Measurements from ENCODE around the gene KATNA1.

DNA sequence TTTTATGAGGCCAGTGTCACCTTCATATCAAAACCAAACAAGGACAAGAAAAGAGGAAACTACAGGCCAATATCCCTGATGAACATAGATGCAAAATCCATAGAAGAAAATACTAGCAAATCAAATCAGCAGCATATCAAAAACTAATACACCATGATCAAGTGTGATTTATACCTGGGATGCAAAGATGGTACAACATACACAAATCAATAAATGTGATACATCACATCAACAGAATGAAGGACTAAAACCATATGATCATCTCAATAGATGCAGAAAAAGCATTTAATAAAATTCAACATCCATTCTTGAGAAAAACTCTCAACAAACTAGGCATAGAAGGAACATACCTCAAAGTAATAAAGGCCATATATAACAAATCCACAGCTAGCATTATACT is 90.5 kb downstream of the KATNA1 start:
- TF ChIP-seq, protein P1, sequence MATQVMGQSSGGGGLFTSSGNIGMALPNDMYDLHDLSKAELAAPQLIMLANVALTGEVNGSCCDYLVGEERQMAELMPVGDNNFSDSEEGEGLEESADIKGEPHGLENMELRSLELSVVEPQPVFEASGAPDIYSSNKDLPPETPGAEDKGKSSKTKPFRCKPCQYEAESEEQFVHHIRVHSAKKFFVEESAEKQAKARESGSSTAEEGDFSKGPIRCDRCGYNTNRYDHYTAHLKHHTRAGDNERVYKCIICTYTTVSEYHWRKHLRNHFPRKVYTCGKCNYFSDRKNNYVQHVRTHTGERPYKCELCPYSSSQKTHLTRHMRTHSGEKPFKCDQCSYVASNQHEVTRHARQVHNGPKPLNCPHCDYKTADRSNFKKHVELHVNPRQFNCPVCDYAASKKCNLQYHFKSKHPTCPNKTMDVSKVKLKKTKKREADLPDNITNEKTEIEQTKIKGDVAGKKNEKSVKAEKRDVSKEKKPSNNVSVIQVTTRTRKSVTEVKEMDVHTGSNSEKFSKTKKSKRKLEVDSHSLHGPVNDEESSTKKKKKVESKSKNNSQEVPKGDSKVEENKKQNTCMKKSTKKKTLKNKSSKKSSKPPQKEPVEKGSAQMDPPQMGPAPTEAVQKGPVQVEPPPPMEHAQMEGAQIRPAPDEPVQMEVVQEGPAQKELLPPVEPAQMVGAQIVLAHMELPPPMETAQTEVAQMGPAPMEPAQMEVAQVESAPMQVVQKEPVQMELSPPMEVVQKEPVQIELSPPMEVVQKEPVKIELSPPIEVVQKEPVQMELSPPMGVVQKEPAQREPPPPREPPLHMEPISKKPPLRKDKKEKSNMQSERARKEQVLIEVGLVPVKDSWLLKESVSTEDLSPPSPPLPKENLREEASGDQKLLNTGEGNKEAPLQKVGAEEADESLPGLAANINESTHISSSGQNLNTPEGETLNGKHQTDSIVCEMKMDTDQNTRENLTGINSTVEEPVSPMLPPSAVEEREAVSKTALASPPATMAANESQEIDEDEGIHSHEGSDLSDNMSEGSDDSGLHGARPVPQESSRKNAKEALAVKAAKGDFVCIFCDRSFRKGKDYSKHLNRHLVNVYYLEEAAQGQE (IDR thresholded peaks at IDR 0.05; ENCODE audit: unreplicated experiment), result no peak
- no peak for TF ChIP-seq EZH2 (IDR thresholded peaks at IDR 0.05; ENCODE audit: low read depth, unreplicated experiment)
- TF ChIP-seq POLR2AphosphoS5 (IDR thresholded peaks at IDR 0.05; ENCODE audit: low read depth), result no peak
